Activated CD8-positive, alpha-beta memory T cell treated with anti-CD3 and anti-CD28 coated beads for 1 hour (primary cell): ENCODE data around the gene KANK4.

ENCODE experiments used
- DNase-seq, 2 donors: peaks; one replicate each; pipeline ENCODE4 v3.0.0-alpha.2; 2020; ENCODE audit warnings: low read depth in 1 of 2; ENCODE audit errors: extremely low read depth in 1 of 2

The KANK4 gene

GRCh38 chr1:62213075-62213914 lies 105.9 kb downstream of the KANK4 start:
- no peak for DNase-seq

GRCh38 chr1:62212411-62212810 lies 106.8 kb downstream of the KANK4 start:
- no peak for DNase-seq

GRCh38 chr1:62210960-62211359 lies 108.3 kb downstream of the KANK4 start:
- no peak for DNase-seq

DNA sequence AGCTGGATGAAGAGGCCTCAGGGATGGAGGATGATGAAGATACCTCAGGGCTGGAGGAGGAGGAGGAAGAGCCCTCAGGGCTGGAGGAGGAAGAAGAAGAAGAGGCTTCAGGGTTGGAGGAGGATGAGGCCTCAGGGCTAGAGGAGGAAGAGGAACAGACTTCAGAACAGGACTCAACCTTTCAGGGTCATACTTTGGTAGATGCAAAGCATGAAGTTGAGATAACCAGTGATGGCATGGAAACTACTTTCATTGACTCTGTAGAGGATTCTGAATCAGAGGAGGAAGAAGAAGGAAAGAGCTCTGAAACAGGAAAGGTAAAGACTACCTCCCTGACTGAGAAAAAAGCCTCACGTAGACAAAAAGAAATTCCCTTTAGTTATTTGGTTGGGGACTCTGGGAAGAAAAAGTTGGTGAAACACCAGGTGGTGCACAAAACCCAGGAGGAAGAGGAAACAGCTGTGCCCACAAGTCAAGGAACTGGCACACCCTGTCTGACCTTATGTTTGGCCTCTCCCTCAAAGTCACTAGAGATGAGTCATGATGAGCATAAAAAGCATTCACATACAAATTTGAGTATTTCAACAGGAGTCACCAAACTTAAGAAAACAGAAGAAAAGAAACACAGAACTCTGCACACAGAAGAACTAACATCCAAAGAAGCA lies 109.2 kb downstream of the KANK4 start:
- no peak for DNase-seq

DNA sequence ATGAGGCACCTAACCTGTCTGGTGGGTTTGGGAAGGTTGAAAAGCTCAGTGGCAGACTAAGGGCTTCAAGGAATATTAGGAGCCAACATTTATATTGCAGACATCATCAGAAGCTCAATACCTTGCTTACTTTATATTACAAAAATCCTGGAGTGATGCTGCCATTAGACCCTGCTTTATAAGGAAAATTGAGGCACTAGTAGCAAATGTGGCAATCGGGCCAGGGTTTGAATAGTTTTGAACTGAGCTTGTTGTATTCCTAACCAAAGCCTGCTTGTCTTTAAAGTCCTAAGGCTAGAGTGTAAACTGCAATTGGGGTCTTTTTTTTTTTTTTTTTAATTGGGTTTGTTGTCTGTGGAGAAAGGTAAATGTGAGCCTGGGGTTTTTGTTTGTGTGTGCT lies 110.3 kb downstream of the KANK4 start:
- no peak for DNase-seq

- no peak for DNase-seq
Observed at GRCh38 chr1:62208087-62208486, 111.1 kb downstream of the KANK4 start.

DNA sequence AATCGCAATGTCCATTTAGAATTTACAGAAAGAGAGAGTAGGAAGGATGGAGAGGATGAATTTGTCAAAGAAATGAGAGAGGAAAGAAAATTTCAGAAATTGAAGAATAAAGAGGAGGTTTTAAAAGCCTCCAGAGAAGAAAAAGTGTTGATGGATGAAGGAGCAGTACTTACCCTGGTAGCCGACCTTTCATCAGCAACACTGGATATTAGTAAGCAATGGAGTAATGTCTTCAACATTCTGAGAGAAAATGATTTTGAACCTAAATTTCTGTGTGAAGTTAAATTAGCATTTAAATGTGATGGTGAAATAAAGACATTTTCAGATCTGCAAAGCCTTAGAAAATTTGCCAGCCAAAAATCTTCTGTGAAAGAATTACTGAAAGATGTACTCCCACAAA lies 112.0 kb downstream of the KANK4 start:
- DNase-seq, result no peak

- no peak for DNase-seq
Observed at GRCh38 chr1:62198781-62199125, 120.5 kb downstream of the KANK4 start.

GRCh38 chr1:62198069-62198780 lies 121.0 kb downstream of the KANK4 start:
- DNase-seq, result no peak

- no peak for DNase-seq
Observed at GRCh38 chr1:62196086-62196690, 123.0 kb downstream of the KANK4 start.

DNA sequence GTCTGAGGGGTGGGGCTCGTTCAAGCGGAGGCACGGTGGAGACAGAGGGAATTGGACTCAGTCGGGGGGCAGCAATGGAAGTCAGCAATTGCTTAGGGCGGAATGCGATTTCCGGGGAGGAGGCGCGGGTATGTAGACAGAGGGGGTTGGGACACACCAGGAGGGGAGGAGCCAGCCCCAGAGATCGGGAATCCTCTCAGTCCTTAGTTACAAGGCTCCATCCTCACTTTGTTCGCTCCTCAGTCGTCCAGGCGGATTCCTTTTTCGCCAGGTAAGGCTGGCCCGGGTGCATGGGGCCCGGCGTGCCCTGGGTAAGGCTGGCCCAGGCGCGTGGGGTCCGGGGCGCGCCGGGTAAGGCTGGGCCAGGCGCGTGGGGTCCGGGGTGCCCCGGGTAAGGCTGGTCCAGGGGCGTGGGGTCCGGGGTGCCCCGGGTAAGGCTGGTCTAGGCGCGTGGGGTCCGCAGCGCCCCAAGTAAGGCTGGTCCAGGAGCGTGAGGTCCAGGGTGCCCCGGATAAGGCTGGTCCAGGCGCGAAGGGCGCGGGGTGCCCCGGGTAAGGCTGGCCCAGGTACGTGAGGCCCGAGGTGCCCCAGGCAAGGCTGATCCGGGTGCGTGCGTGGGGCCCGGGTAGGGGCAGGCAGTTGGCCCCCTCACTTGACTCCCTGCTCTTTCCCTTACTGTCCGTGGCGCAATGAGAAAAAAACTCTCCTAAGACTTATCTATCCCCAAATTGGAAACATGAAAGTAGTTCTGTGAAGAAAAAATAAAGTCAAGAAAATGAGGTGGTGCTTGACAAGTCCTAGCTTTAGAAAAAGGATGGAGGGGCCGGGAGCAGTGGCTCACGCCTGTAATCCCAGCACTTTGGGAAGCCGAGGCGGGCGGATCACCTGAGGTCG lies 124.3 kb downstream of the KANK4 start, which contains the start of gene L1TD1:
L1TD1 (plus strand) TSS at position 199 of the 894 bp plus-strand sequence. CDS start 11,780 bp downstream, outside the sequence.
- no peak for DNase-seq

DNA sequence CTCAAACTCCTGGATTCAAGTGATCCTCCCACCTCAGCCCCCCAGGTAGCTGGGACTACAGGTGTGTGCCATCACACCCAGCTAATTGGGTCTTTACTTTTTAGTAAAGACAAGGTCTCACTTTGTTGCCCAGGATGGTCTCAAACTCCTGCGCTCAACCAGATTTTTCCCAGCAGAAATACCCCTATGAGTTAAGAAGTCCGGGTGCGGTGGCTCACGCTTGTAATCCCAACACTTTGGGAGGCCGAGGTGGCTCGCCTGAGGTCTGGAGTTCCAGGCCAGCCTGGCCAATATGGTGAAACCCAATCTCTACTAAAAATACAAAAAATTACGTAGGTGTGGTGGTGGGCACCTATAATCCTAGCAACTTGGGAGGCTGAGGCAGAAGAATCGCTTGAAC lies 131.1 kb downstream of the KANK4 start:
- no peak for DNase-seq

- DNase-seq, result no peak
Observed at GRCh38 chr1:62187548-62187947, 131.7 kb downstream of the KANK4 start.
